HepG2 (cell line): ENCODE results near the gene MRI1. TPM values are rescaled to one million over a fixed set of nuclear protein-coding genes. Genes with fewer than 3 reads are reported as not detected.

Experiments used
- ATAC-seq: fragments of 200-7000 bp; cut with Tn5 transposase; 3 replicates; pipeline ENCODE4 v1.9.1; 2020; ENCODE audit warnings: mild to moderate bottlenecking, moderate library complexity
- BruUV-seq: library from RNA; stranded (reverse); fragments of 400-500 nt; replicated peaks from 2 replicates; lab custom pipeline; 2021; lab: Mats Ljungman, UMichigan
- CTCF ChIA-PET: fragments of 300-600 bp; formaldehyde crosslinking; extraction: SDS; loops from one replicate; lab custom pipeline; 2021; ENCODE audit warnings: low total read pairs, inconsistent platforms, low intra/inter-chr PET ratio; lab: Yijun Ruan, JAX
- POLR2A ChIA-PET: fragments of 350-600 bp; sonication (Branson Sonifier 250); formaldehyde crosslinking; loops from one replicate; lab custom pipeline; 2020; ENCODE audit warnings: antibody characterized with exemption, inconsistent platforms; lab: Yijun Ruan, JAX
- DNase-seq: peaks from one replicate; pipeline ENCODE4 v3.0.0-alpha.2; 2015; ENCODE audit warnings: low spot score
- FAIRE-seq: peaks from 3 replicates; lab custom pipeline; 2011; peaks lifted over from hg19 to GRCh38; lab: Jason Lieb, UNC
- H2AFZ ChIP-seq: one replicate; pipeline ENCODE4 v1.6.1; 2011; ENCODE audit warnings: low read length, inconsistent platforms
- H3K27ac ChIP-seq: fragments of 300-600 bp; 3 replicates; pipeline ENCODE4 v1.8.0; 2011; ENCODE audit warnings: mixed run types, mild to moderate bottlenecking, mixed read lengths, low read length, inconsistent platforms; ENCODE audit not compliant: insufficient read depth; ENCODE audit errors: extremely low read length
- H3K27me3 ChIP-seq, 2 experiments: fragments of 200-600 bp in 1 of 2; 2 replicates in 1 of 2; 3 replicates in 1 of 2; pipeline versions ENCODE4 v1.6.0 to v1.8.0; 2011; ENCODE audit warnings: low read length in 2 of 2, mild to moderate bottlenecking in 2 of 2, moderate library complexity in 2 of 2, inconsistent platforms in 1 of 2; ENCODE audit not compliant: insufficient read depth in 2 of 2, control insufficient read depth in 1 of 2
- H3K36me3 ChIP-seq, 2 experiments: fragments of 200-600 bp in 1 of 2; replicated peaks in 1 of 2; 2 replicates in 1 of 2; 3 replicates in 1 of 2; pipeline versions ENCODE4 v1.5.1 to v1.8.0; 2011; ENCODE audit warnings: low read length in 2 of 2, inconsistent platforms in 1 of 2; ENCODE audit not compliant: insufficient read depth in 2 of 2, control insufficient read depth in 1 of 2
- H3K4me1 ChIP-seq: 2 replicates; pipeline ENCODE4 v1.5.1; 2012; ENCODE audit warnings: low read length, inconsistent platforms; ENCODE audit not compliant: insufficient read depth
- H3K4me2 ChIP-seq: 2 replicates; pipeline ENCODE4 v1.6.0; 2011; ENCODE audit warnings: low read depth, low read length, inconsistent platforms
- H3K4me3 ChIP-seq, 3 experiments: fragments of 200-600 bp in 1 of 3; sonication (generic), shearing (Covaris generic) in 1 of 3; replicated peaks in 1 of 3; 2 replicates each; pipeline ENCODE4 v1.5.1; 2011 to 2016; ENCODE audit warnings: low read length in 3 of 3, inconsistent platforms in 2 of 3, low read depth in 2 of 3, mild to moderate bottlenecking in 2 of 3, control low read depth in 1 of 3, mixed read lengths in 1 of 3; ENCODE audit not compliant: insufficient read depth in 1 of 3
- H3K79me2 ChIP-seq: one replicate; pipeline ENCODE4 v1.6.1; 2011; ENCODE audit warnings: low read length, inconsistent platforms; ENCODE audit not compliant: insufficient read depth
- H3K9ac ChIP-seq: 2 replicates; pipeline ENCODE4 v1.6.0; 2011; ENCODE audit warnings: mild to moderate bottlenecking, low read depth, low read length, inconsistent platforms; ENCODE audit not compliant: insufficient read depth
- H3K9me3 ChIP-seq: 2 replicates; pipeline ENCODE4 v1.5.1; 2012; ENCODE audit warnings: mild to moderate bottlenecking, low read length
- H4K20me1 ChIP-seq: 2 replicates; pipeline ENCODE4 v1.6.0; 2011; ENCODE audit warnings: inconsistent platforms, mild to moderate bottlenecking, low read length, moderate library complexity; ENCODE audit not compliant: insufficient read depth
- CBX2 ChIP-seq, 2 experiments: fragments of 200-600 bp in 1 of 2; sonication (generic); formaldehyde crosslinking in 1 of 2; IDR thresholded peaks; 2 replicates each; pipeline versions ENCODE4 v1.7.0 to v1.8.1; 2018 to 2022; ENCODE audit warnings: low read depth in 2 of 2, low read length in 1 of 2, mild to moderate bottlenecking in 1 of 2, missing genetic modification reagents in 1 of 2
- GLI4 ChIP-seq: sonication (generic); formaldehyde crosslinking; IDR thresholded peaks from 2 replicates; pipeline ENCODE4 v1.5.1; 2020; ENCODE audit warnings: missing genetic modification reagents, mild to moderate bottlenecking, moderate library complexity, borderline replicate concordance
- HNRNPH1 ChIP-seq: fragments of 200-400 bp; formaldehyde crosslinking; optimal IDR thresholded peaks from 2 replicates; pipeline ENCODE3; 2017; ENCODE audit warnings: mild to moderate bottlenecking, low read depth, low read length
- MBNL3 ChIP-seq: fragments of 250-450 bp; sonication (Bioruptor Pico); conservative IDR thresholded peaks from 2 replicates; pipeline ENCODE4 v1.8.0; 2022; ENCODE audit warnings: mild to moderate bottlenecking, inconsistent platforms
- TBX2 ChIP-seq: sonication (generic); formaldehyde crosslinking; IDR thresholded peaks from 2 replicates; pipeline ENCODE4 v1.5.0; 2020; ENCODE audit warnings: missing genetic modification reagents, mild to moderate bottlenecking, borderline replicate concordance
- WGBS: methylation state at CpG from one replicate; pipeline ENCODE4 v1.1.6; 2017; ENCODE audit warnings: low lambda C conversion rate; 5-methylcytosine and 5-hydroxymethylcytosine counted together
- in situ Hi-C: cut with HindIII; loops from 2 replicates; pipeline ENCODE4 v1.10.0; 2017; ENCODE audit warnings: low pct_unique_long_range_greater_than_20kb; ENCODE audit not compliant: extremely low pct_ligation_motif_present
- intact Hi-C: fragments of 100-400 bp; cut with micrococcal nuclease; formaldehyde crosslinking; loops from one replicate; pipeline ENCODE4 v1.10.0; 2022; ENCODE audit not compliant: unreplicated experiment
- polyA plus RNA-seq, 8 experiments: library from polyadenylated mRNA; depleted of rRNA in 3 of 8; stranded (reverse) in 7 of 8; unstranded in 1 of 8; fragments of >200 nt; fragmentation: Illumina TruSeq in 4 of 8; extraction: Trizol in 4 of 8; gene quantifications; 2 replicates each; pipeline versions ENCODE4 v1.2.1 to v1.2.3, GENCODE V29; 2011 to 2016; ENCODE audit warnings: low read depth in 4 of 8, missing spikeins in 1 of 8, mixed read lengths in 1 of 8; ENCODE audit not compliant: insufficient read depth in 1 of 8
- total RNA-seq, 5 experiments: library from RNA; depleted of rRNA; stranded (reverse); fragments of >200 nt; fragmentation: Illumina TruSeq; extraction: Trizol; gene quantifications; 2 replicates each; pipeline ENCODE4 v1.2.3, GENCODE V29; 2016; ENCODE audit warnings: low read depth in 1 of 5
- TF ChIP-seq, protein P1 (sequence below): sonication (generic); formaldehyde crosslinking; IDR thresholded peaks from 2 replicates; pipeline ENCODE4 v1.4.0; 2020; ENCODE audit warnings: missing genetic modification reagents
- TF ChIP-seq, protein P2 (sequence below): fragments of 450-650 bp; IDR thresholded peaks from 2 replicates; pipeline ENCODE4 v1.6.1; 2017; ENCODE audit warnings: mild to moderate bottlenecking

Gene MRI1
- total and polyA plus RNA-seq, 2 of the 13 experiments (the other 11 are each of a cell fraction or from before 2014, with no cell fraction given) = 20.1 to 20.6 TPM

DNA sequence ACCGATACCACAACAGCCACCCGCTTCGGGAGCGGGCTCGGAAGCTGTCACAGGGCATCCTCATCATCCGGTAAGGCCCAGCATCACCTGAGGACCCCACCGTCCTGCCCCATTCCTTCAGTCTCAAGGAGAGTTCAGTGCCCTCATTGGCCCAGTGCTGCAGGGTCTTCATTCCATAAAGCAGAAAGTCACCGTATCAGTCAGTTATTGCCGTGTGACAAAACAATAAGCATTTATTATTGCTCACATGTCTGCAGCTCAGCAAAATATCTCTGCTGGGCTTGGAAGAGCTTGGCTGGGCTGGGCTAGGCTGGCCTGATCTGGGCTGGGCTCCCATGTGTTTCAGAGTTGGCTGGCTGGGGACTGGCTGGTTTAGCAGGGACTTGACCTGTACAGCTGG lies 8.1 kb upstream of the MRI1 start:
- POLR2A ChIA-PET = interaction anchor here (0.6 kb wide), 1 partner anchor 9 kb away, joined by 3 read pairs; a partner anchor contains a TSS
- TF ChIP-seq CBX2 (IDR thresholded peaks at IDR 0.05; ENCODE audit: low read depth, low read length) (no peak), CBX2 (CRISPR knock-in tag; IDR thresholded peaks at IDR 0.05; ENCODE audit: low read depth) (no peak), MBNL3 (CRISPR knock-in tag) (no peak), TBX2 (CRISPR knock-in tag) (no peak), HNRNPH1 (no peak), GLI4 (no peak)
- TF ChIP-seq, protein P1, sequence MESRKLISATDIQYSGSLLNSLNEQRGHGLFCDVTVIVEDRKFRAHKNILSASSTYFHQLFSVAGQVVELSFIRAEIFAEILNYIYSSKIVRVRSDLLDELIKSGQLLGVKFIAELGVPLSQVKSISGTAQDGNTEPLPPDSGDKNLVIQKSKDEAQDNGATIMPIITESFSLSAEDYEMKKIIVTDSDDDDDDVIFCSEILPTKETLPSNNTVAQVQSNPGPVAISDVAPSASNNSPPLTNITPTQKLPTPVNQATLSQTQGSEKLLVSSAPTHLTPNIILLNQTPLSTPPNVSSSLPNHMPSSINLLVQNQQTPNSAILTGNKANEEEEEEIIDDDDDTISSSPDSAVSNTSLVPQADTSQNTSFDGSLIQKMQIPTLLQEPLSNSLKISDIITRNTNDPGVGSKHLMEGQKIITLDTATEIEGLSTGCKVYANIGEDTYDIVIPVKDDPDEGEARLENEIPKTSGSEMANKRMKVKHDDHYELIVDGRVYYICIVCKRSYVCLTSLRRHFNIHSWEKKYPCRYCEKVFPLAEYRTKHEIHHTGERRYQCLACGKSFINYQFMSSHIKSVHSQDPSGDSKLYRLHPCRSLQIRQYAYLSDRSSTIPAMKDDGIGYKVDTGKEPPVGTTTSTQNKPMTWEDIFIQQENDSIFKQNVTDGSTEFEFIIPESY (CRISPR knock-in tag) = no peak
- TF ChIP-seq, protein P2, sequence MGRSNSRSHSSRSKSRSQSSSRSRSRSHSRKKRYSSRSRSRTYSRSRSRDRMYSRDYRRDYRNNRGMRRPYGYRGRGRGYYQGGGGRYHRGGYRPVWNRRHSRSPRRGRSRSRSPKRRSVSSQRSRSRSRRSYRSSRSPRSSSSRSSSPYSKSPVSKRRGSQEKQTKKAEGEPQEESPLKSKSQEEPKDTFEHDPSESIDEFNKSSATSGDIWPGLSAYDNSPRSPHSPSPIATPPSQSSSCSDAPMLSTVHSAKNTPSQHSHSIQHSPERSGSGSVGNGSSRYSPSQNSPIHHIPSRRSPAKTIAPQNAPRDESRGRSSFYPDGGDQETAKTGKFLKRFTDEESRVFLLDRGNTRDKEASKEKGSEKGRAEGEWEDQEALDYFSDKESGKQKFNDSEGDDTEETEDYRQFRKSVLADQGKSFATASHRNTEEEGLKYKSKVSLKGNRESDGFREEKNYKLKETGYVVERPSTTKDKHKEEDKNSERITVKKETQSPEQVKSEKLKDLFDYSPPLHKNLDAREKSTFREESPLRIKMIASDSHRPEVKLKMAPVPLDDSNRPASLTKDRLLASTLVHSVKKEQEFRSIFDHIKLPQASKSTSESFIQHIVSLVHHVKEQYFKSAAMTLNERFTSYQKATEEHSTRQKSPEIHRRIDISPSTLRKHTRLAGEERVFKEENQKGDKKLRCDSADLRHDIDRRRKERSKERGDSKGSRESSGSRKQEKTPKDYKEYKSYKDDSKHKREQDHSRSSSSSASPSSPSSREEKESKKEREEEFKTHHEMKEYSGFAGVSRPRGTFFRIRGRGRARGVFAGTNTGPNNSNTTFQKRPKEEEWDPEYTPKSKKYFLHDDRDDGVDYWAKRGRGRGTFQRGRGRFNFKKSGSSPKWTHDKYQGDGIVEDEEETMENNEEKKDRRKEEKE = no peak
- Histone ChIP-seq H3K36me3 (peaks cover 25 to 45% of the 10 kb centered on the region in 2 experiments), H2AFZ (no peak overlapping the region), H3K27me3 (no peaks in the 10 kb centered on the region), H3K4me1 (no peaks in the 10 kb centered on the region), H3K9ac (no peak overlapping the region), H3K79me2 (no peaks in the 10 kb centered on the region), H3K9me3 (no peaks in the 10 kb centered on the region), H3K27ac (no peak overlapping the region), H3K4me3 (no peak overlapping the region), H4K20me1 (no peaks in the 10 kb centered on the region), H3K4me2 (no peak overlapping the region)
- no peak for ATAC-seq
- 96% methylated on average over 9 of the region's 9 CpGs for WGBS
- BruUV-seq = no TSS peak
- DNase-seq = no peak
- in situ Hi-C loops (loop anchor here (25.0 kb wide), 1 partner anchor 306 kb away; the partner anchor contains the start of genes MISP3 and PALM3), intact Hi-C loops (no loop called here)
- FAIRE-seq = no peak
- CTCF ChIA-PET = no interaction called here
